NCI-H1048 (cell line): Measurements from ENCODE around the gene DRD2.
A peak's percentile ranks its signal among the peaks of the same experiment; 100 is the strongest.

Experiments
- DNase-seq: peaks from one replicate; lab custom pipeline; 2025; lab: John Stamatoyannopoulos, UW

DRD2 gene

GRCh38 chr11:113398669-113399430, 76.3 kb downstream of the DRD2 start:
- no peak for DNase-seq

GRCh38 chr11:113397821-113398220, 77.4 kb downstream of the DRD2 start:
- no peak for DNase-seq

- no peak for DNase-seq
Observed at GRCh38 chr11:113397212-113397611, 78.0 kb downstream of the DRD2 start.

GRCh38 chr11:113396690-113397089, 78.5 kb downstream of the DRD2 start:
- DNase-seq = no peak

GRCh38 chr11:113395782-113396336, 79.3 kb downstream of the DRD2 start:
- DNase-seq = no peak

GRCh38 chr11:113394919-113395318, 80.3 kb downstream of the DRD2 start:
- DNase-seq = no peak

- DNase-seq = no peak
Observed at GRCh38 chr11:113393501-113393985, 81.7 kb downstream of the DRD2 start.

GRCh38 chr11:113392236-113392921, 82.8 kb downstream of the DRD2 start:
- no peak for DNase-seq

GRCh38 chr11:113389272-113389671, 85.9 kb downstream of the DRD2 start:
- no peak for DNase-seq

- no peak for DNase-seq
Observed at GRCh38 chr11:113387605-113388211, 87.5 kb downstream of the DRD2 start, which contains the start of gene ANKK1. TSS of gene ANKK1 (plus strand) at chr11:113387779. CDS start at chr11:113387885, 106 bp downstream.

- no peak for DNase-seq
Observed at GRCh38 chr11:113386866-113387265, 88.3 kb downstream of the DRD2 start.

- DNase-seq = no peak
Observed at GRCh38 chr11:113385749-113386148, 89.4 kb downstream of the DRD2 start.

GRCh38 chr11:113384551-113384950, 90.6 kb downstream of the DRD2 start:
- DNase-seq = peak; percentile 28

GRCh38 chr11:113382121-113382520, 93.1 kb downstream of the DRD2 start:
- DNase-seq = no peak

GRCh38 chr11:113378692-113379091, 96.5 kb downstream of the DRD2 start:
- no peak for DNase-seq

GRCh38 chr11:113377681-113378412, 97.4 kb downstream of the DRD2 start:
- no peak for DNase-seq

GRCh38 chr11:113376156-113376555, 99.0 kb downstream of the DRD2 start:
- DNase-seq = no peak

- DNase-seq = no peak
Observed at GRCh38 chr11:113375402-113375801, 99.8 kb downstream of the DRD2 start.

- DNase-seq = no peak
Observed at GRCh38 chr11:113373981-113374560, 101.1 kb downstream of the DRD2 start.

- DNase-seq = no peak
Observed at GRCh38 chr11:113373306-113373705, 101.9 kb downstream of the DRD2 start.

GRCh38 chr11:113372309-113372708, 102.9 kb downstream of the DRD2 start:
- no peak for DNase-seq
